HG02610 (cell line): Measurements from ENCODE around the gene CD83.

Experiments used
- ATAC-seq: cut with Tn5 transposase; IDR thresholded peaks from one replicate; pipeline ENCODE4 v1.9.1; 2021; ENCODE audit warnings: mild to moderate bottlenecking, moderate library complexity; ENCODE audit not compliant: unreplicated experiment

The CD83 gene

GRCh38 chr6:14091339-14091978, 26.1 kb upstream of the CD83 start:
- ATAC-seq, result no peak

- no peak for ATAC-seq
Observed at GRCh38 chr6:14092316-14092715, 25.3 kb upstream of the CD83 start.

- ATAC-seq, result no peak
Observed at GRCh38 chr6:14092838-14093789, 24.5 kb upstream of the CD83 start.

- no peak for ATAC-seq
Observed at GRCh38 chr6:14094721-14095120, 22.9 kb upstream of the CD83 start.

GRCh38 chr6:14095437-14095836, 22.1 kb upstream of the CD83 start:
- ATAC-seq, result peak; percentile 56

GRCh38 chr6:14100138-14100537, 17.4 kb upstream of the CD83 start:
- no peak for ATAC-seq

DNA sequence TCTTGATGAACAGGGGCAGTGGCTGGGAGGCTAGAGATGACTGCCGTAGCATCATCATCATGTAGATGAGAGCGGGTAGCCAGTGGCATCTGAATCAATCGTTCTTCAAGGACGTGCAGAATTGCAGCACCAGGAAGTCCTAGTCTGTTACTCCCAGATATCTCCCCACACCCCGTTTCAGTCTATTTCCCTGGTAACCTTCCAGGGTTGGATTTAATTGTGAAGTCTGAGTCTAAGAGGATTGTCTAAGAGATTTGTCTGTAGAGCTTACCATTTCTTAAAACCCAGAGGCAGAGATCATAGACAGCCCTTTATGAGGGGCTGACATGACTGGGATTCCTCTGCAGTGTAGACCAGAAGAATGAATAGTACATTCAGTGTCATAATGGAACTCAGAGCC, 16.6 kb upstream of the CD83 start:
- ATAC-seq, result no peak

- ATAC-seq, result no peak
Observed at GRCh38 chr6:14102383-14102782, 15.2 kb upstream of the CD83 start.

- no peak for ATAC-seq
Observed at GRCh38 chr6:14105547-14105946, 12.0 kb upstream of the CD83 start.

DNA sequence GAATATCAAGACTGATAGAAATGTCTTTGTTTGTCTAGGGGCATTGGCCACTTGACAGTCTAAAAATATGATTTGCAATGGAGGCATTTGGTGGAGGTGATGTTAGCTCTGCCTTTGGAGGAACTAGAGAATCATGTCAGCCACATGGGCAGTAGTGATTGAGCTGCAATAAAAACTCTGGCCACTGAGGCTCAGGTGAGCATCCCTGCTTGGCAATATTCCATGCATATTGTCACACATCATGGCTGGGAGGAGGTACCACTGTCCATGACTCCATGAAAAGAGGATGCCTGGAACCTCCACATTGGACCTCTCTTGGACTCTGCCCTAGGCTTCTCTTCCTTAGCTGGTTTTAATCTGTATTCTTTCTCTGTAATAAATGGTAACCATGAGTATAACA, 10.6 kb upstream of the CD83 start:
- ATAC-seq, result no peak

DNA sequence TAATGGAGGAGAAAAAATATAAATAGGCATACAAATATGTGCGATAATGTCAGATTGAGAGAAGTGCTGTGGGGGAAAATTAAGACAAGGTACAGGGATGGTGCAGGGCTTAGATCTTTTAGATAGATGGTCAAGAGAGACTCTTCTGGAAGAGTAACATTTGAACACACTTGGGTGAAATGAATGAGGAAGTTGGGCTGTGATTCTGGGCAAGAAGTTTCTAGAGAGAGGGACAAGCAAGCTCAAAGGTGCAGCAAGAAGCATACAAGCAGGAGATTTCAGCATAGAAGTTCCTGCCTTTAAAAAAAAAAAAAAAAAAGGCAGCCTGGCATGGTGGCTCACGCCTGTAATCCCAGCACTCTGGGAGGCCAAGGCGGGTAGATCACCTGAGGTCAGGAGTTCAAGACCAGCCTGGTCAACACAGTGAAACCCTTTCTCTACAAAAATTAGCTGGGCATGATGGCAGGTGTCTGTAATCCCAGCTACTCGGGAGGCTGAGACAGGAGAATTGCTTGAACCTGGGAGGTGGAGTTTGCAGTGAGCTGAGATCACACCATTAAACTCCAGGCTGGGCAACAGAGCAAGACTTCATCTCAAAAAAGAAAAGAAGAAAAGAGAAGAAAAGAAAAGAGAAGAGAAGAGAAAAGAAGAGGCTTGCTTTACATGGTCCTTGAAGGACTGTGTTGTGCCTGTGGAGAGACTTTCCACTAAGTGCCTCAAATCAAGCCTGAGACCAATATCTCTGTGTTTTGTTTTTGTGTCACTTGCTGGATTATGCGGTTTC, 9.7 kb upstream of the CD83 start:
- ATAC-seq, result peak; percentile 5

DNA sequence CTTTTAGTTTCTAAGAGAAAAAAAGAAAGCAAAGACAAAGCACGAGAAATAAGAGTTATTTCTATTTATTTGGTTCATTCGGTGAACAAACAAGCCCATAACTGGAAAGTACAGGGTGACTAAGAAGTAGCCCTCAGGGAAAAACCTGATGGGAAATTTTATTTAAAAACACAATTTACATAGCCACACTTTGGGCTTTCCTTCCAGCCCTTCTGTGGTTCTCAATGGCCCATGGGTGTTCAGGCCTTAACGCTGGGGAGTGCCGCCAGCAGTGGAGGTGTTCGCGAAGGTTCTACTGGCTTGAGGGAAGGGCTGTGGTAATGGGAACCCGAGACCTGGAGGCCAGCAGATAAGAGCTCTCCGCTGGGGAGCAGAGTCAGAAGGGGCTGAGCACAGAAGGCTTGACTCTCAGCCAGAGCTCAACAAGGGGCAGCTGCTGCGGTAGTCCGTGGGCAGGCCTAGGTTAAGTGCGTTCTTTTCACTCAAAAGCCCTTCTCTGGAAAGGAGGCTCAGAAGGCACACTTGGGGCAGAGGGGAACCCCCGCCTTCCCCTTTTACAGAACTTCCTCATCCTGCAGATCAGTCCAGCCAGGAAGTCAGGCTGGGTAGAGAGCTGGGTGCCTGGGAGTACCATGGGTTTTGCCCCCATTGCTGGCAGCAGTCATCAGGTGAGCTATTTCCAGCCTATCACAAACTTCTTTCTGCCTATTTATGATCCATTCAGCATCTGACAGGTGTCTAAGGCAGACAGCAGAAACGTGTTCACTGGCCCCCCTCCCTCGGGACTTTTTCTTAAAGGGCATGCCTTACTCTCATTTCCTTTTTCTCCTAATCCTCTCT, 8.8 kb upstream of the CD83 start:
- peak; percentile 65 for ATAC-seq

GRCh38 chr6:14109411-14109826, 8.2 kb upstream of the CD83 start:
- no peak for ATAC-seq

- peak; percentile 42 for ATAC-seq
Observed at GRCh38 chr6:14110001-14110818, 7.4 kb upstream of the CD83 start.

GRCh38 chr6:14113976-14114375, 3.6 kb upstream of the CD83 start:
- no peak for ATAC-seq

DNA sequence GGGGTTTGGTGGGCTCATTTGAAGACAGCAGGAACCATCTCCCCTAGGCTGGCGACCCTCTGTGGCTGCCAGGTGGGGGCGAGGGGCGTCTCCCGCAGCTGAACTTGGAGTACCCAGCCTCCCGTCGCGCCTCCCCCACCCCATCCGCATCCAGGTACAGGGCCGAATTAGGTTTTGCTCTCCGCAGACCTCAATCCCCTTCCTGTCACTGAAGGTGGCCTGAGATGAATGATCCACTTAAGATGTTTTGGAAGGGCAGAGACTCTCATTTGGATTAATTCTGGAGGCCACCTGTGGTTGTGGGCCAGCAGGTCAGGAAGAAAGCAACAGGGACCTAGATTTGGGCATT, 493 bp downstream of the CD83 start:
- peak; percentile 3 for ATAC-seq

DNA sequence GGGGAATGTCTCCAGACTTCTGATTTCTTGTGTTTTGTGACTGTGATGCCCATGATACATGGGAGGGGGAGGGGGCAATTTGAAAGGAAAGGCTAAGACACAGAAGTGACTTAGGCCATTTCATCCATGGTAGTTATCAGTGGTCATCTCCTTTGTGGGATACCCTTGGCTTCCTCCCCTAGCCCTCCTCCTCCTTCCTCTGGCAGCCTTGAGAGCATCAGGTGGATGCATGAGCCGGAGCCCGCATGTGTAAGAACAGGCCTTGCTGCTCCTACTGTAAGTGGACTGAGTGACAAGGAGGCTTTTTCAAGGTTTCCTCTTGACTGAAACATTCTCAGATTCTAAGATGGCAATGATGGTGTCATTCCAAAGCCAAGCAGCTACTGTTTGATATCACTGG, 874 bp downstream of the CD83 start:
- no peak for ATAC-seq

DNA sequence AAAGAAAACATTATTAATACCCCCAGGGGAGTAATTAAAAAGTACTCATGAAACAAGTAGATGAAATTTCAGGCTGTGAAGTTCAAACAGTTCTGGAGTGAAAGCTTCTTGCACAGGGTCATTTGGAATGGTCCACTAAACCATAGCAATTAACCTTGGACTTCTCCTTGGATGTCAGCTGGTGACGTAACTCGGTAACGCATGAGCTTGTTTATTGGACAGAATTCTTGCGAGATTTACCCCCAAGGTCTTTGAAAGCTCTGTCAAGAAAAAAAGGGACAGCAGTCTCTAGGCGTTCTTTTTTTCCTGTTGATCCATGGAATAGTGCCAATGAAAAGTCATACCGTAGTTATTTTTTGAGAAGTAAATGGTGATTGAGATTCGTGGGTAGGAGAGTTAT, 2.2 kb downstream of the CD83 start:
- no peak for ATAC-seq

DNA sequence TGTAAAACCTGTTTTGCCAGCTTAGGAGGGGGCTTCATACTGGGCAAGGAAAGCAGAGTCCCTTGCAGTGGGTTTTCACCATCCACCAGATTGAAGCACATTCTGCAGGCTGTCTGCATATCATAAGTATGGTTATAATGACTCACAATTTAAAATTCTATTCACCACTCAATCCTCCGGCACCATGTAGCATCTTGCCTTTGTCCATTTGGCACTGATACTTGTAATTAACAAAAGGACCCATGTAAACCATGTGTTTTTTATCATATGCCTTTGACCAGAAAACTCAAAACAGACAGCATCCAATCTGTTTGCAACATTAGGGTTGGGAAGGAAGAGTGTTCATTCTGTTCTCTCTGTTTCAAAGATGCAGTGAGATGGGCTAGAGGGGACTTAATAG, 3.0 kb downstream of the CD83 start:
- no peak for ATAC-seq

DNA sequence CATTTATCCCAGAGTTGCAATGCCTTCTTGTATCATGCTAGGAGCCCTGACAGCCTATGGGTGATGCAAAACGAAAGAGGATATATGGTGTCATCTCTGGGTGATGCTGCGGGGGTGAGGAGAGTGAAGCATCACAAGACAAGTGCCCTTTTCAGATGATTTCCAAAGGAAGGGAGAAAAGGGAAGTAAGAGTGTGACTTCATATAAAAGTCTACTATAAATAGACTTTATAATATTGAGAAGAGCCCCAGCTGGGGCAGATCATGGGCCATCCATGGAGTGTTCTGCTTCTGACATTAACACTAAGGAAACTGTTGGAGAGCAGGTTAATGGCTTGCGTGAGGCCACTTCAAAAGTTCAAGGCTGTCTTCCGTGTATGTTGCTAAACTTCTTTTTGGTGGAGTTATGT, 4.4 kb downstream of the CD83 start:
- peak; percentile 73 for ATAC-seq
